GM21619 (cell line): ENCODE measurements around the gene C6orf89.
"Not testable (repeated sequence)": the region's sequence is repeated elsewhere in the genome, so short reads cannot be mapped to it uniquely, and the experiment has no call there.

Experiments used
- ATAC-seq: cut with Tn5 transposase; IDR thresholded peaks from one replicate; pipeline ENCODE4 v1.9.1; 2021; ENCODE audit not compliant: unreplicated experiment

Gene C6orf89

DNA sequence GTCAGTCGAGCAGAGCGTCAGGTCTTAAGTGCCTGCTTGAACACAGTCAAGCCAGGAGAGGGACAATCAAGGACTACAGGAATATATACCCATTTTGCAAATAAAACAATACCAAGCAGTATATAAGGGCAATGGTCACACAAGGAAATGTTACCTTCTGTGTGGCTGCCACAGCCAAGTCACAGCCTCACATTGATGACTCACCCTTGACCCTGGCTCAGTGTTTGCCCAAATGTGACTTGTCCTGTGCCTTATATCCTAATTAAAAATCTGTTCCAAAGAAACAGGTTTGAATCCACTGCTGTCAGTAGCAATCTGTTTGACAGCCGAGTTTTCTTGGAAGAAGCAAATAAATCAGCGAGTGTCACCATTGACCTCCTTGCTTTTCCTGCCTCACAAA is 34.3 kb downstream of the C6orf89 start:
- no peak for ATAC-seq

DNA sequence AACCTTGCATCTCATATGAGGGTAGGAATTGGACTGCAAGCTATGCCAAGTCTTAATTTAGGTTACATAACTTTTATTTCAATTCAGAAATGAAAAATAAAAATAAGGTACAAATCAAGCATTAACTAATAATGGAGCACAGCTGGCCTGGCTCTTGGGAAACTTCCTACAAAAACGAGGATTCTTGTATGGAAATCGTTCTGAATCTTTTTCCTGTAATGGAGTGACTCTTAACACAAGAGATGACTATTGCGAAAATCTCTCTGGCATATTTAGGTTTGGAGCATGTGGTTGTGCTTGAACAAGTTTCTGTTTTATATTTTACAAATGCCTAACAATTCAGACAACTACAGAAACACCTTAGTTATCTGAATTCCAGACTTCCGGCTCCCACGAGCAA is 34.8 kb downstream of the C6orf89 start:
- no peak for ATAC-seq

DNA sequence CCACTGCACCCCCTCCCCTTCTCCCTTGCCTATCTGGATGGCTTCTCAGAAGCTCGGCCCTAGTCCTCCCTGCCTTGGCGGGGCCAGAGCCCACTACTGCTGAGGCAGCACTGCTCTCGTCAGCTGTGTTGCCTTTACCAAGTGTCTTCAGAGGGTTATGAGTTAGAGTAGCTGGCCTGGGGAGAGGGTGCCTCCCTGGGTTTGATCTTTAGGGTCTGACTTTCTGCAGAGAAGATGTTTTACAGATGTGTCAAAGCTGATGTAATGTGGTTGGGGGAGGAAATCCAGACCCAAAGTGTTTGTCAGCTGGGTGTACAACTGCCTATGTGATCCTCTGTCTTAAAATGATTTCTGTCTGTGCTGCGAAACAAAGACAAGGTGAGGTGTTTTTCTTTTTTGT is 38.4 kb downstream of the C6orf89 start:
- ATAC-seq = no peak

- no peak for ATAC-seq
Observed at GRCh38 chr6:36924778-36925374, 39.1 kb downstream of the C6orf89 start.

DNA sequence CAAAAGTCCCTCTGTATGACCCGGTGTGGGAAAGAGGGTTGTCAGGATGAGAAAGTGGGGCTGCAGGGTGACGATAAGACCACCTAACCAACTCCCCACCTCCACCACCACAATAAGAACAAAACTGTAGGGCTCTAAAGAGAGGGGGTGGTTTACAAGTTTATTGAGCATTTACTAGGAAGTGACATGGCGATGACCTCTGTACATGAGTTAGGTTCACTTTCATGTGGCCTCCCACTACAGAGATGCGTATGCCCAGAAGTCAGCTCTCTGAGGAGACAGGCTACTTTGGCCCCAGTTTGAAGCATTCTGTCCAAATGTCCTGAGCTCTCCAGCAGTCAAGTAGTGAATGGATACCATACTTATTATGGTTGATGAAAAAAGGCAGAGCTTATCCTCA is 40.1 kb downstream of the C6orf89 start:
- ATAC-seq = no peak

DNA sequence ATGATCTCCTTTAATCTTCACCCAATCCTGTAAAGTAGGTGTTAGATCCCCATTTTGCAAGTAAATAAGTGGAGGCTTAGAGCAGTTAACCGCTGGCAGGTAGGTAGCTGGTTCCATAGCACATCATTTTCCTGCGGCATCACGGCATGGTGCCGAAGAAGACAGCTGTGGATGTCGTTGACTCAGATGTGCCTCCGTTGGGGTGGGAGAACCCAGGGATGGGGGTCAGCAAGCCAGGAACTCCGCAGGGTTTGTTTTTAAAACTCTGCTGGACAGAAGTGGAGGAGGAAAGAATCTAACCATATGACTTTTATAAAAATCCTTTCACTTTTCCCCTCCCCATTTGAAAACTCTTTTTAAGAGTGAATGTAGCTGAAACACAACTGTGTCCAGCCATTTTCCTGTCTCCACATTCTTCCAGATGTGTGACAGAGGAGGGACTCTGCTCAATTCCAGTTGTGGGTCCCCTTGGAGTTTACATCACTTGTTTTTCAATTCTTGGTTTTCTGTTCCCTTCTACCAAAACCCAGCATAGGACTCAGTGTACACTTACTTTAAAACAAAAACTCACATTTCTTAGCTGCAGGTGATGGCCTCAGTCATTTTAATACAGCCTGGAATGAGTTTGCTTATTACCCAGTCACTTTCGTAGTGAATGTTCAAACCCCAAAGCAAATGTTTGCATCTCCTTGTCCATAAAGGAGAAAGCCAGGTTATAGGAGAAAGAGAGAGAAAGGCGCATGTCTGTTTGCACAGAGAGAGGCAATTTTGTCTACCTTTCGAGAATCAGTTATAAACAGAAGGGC is 41.2 kb downstream of the C6orf89 start:
- no peak for ATAC-seq

GRCh38 chr6:36927691-36928546 is 42.2 kb downstream of the C6orf89 start:
- no peak for ATAC-seq

DNA sequence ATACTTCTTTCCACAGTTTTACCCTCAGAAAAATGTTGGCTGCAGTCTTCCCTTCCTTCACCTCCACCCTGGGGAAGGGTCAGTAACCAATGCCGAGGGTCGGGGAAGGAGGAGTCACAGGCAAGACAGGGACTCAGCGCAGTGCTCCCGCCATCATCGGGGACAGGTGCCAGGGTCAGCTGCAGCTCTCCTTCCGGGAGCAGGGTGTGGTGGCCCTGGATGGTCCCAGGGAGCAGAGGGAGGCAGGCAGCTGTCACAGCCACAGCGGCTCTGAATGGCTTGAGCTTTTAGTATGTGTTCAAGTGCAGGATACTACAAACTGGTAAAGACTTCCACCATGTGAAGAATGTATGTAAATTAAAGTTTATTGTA is 42.8 kb downstream of the C6orf89 start:
- no peak for ATAC-seq

GRCh38 chr6:36929152-36929551 is 43.4 kb downstream of the C6orf89 start:
- ATAC-seq = no peak

DNA sequence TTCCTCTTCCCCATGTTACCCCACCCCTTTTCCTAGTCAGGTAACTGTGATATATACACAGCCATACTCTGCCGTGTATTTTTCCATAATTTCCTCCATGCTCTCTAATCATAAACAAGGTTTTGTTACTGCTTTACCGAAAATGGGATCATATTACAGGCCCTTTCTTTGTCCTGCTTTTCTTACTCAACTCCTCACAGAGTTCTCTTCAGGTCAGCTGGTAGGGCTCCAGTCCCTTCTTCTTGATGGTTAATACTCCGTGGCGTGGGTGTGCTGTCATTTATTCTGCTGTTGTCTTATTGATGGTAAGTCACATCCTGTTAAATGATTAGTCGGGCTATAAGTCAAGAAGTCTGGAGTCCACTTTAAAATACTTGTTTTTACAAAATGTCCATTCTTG is 43.9 kb downstream of the C6orf89 start:
- ATAC-seq = no peak

DNA sequence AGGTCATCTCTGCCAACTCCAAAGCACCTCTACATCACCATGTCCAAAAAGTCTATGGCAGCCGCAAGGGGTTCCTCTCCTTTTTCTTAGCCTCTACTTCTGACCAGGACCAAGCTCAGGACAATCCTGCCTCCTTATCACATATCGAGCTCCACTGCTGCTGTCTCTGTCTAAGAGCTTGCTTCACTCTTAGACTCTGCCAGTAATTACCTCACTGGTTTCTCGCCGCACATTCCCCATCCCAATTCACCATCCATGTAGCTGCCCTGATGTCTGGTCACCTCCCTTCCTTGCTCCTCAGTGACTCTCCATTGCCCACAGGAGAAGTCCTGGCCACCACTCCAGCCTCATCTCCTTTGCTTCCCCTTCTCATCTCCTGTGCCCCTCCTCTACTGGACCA is 44.7 kb downstream of the C6orf89 start:
- ATAC-seq = no peak

DNA sequence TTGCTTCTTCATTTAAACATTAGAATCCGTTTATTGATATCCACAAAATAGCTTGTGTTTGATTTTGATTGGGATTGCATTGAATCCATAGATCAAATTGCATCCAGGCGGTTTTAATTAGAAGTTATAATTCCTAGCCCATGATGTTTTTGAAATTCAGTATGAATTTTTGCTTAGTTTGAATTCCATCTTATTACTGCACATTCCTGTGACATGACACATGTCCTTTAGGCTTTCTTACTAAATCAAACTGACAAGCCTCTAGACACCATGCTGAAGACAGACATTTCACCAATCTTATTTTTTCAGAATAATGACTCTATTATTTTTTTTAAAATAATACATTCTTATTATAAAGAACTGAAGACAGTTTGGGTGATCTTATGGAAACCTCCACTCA is 47.4 kb downstream of the C6orf89 start:
- ATAC-seq = no peak

GRCh38 chr6:36933519-36933918 is 47.8 kb downstream of the C6orf89 start:
- ATAC-seq = no peak

DNA sequence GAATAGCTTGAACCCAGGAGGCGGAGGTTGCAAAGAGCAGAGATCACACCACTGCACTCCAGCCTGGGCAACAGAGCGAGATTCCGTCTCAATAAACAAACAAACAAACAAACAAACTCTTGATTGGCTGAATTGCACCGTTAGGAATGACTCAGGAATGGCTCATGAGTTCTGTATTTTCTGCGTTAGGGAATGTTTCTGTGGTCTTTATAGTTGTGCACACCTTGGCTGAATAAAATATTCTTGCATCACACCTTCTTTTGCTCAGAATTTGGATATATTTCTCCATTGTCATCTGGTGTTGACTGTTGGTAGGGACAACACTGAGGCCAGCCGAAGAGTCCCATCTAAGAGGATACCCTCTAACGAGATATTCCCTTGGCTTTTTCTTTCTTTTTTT is 49.1 kb downstream of the C6orf89 start:
- ATAC-seq = no peak

GRCh38 chr6:36936824-36937223 is 51.1 kb downstream of the C6orf89 start:
- ATAC-seq = no peak

GRCh38 chr6:36937896-36938295 is 52.1 kb downstream of the C6orf89 start:
- ATAC-seq = no peak

DNA sequence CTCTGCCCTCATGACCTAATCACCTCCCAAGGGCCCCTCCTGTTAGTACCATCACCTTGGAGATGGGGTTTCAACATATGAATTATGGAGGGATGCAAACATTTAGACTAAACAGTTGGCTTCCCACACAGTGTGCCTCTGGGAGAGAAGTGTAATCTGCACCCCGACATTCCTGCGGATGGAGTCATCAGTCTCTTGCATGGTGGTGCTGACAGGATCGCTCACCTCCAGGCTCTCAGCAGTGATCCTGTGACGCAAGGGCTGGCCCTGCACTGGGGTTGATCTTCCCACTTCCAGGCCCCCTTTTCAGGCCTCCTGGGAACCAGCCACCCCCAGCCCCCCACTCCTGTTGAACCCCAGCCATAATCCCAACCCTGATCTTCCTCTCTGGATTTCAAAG is 52.8 kb downstream of the C6orf89 start:
- no peak for ATAC-seq

GRCh38 chr6:36939005-36939404 is 53.3 kb downstream of the C6orf89 start:
- not testable (repeated sequence) for ATAC-seq

DNA sequence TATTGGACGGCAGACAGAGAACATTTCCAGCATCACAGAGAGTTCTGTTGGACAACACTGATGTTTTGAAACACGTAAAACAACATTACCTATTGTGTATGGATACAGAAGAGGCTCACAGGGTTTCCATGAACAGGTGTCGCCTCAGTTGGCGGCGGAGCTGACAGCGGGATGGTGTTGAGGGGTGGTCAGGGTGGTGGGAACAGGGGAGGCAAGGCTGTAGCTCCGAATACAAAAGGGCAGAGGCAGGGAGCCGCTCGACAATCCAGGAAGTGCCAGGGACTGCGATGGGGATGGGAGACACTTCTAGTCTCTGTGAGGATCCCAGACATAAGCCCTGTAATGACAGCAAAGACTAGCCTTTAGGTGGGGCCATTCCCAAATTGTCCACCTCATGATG is 54.3 kb downstream of the C6orf89 start:
- no peak for ATAC-seq

DNA sequence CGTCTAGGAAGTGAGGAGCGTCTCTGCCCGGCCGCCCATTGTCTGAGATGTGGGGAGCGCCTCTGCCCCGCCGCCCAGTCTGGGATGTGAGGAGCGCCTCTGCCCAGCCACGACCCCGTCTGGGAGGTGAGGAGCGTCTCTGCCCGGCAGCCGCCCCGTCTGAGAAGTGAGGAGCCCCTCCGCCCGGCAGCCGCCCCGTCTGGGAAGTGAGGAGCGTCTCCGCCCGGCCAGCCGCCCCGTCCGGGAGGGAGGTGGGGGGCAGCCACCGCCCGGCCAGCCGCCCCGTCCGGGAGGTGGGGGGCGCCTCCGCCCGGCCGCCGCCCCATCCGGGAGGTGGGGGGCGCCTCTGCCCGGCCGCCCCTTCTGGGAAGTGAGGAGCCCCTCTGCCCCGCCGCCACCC is 55.8 kb downstream of the C6orf89 start:
- not testable (repeated sequence) for ATAC-seq

- ATAC-seq = not testable (repeated sequence)
Observed at GRCh38 chr6:36942329-36942728, 56.6 kb downstream of the C6orf89 start.

- ATAC-seq = no peak
Observed at GRCh38 chr6:36944650-36945049, 58.9 kb downstream of the C6orf89 start.
